Esophagus muscularis mucosa (tissue), 4 donors: ENCODE results near the gene EXOC6B.

Experiments used
- EP300 ChIP-seq: sonication (generic); formaldehyde crosslinking; IDR thresholded peaks from one replicate; pipeline ENCODE4 v1.6.1; 2017; ENCODE audit warnings: antibody characterized with exemption
- POLR2A ChIP-seq: fragments of 450-650 bp; IDR thresholded peaks from one replicate; pipeline ENCODE4 v1.6.1; 2017; ENCODE audit warnings: antibody characterized with exemption, moderate library complexity, mild to moderate bottlenecking, low read depth
- TF ChIP-seq, protein P1 (sequence below), 3 experiments: fragments of 200-600 bp in 2 of 3; fragments of 450-650 bp in 1 of 3; sonication (generic) in 2 of 3; IDR thresholded peaks; one replicate each; pipeline ENCODE4 v1.5.1; 2017 to 2019; ENCODE audit warnings: antibody characterized with exemption in 3 of 3, mild to moderate bottlenecking in 2 of 3, moderate library complexity in 1 of 3

DNA sequence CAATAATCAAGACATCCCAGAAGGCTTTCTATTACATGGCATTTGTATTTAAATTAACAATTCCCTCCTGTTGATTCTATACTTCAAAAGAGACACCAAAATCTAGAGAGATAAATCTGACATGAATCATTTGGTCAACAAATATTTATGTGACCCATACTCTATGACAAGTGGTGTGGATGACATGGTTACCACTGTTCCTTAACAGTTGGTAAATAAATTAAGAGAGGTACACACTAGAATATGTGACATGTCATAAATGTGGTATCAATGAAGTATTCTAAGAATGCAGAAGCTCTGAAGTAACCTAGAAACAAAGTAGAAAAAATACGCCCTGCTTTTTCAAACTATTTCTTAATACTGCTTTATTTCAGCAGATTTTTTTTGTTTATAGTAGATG is 255.4 kb downstream of the EXOC6B start:
- TF ChIP-seq, protein P1, sequence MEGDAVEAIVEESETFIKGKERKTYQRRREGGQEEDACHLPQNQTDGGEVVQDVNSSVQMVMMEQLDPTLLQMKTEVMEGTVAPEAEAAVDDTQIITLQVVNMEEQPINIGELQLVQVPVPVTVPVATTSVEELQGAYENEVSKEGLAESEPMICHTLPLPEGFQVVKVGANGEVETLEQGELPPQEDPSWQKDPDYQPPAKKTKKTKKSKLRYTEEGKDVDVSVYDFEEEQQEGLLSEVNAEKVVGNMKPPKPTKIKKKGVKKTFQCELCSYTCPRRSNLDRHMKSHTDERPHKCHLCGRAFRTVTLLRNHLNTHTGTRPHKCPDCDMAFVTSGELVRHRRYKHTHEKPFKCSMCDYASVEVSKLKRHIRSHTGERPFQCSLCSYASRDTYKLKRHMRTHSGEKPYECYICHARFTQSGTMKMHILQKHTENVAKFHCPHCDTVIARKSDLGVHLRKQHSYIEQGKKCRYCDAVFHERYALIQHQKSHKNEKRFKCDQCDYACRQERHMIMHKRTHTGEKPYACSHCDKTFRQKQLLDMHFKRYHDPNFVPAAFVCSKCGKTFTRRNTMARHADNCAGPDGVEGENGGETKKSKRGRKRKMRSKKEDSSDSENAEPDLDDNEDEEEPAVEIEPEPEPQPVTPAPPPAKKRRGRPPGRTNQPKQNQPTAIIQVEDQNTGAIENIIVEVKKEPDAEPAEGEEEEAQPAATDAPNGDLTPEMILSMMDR (IDR thresholded peaks at IDR 0.05), result no peak
- TF ChIP-seq POLR2A (no peak), EP300 (no peak)
